Epithelial cell of esophagus (primary cell): ENCODE data around the gene SLC38A10.

Source experiments
- DNase-seq: peaks from one replicate; pipeline ENCODE4 v3.0.0; 2010; ENCODE audit warnings: low read depth
- H3K4me3 ChIP-seq: 2 replicates; pipeline ENCODE4 v1.5.1; 2011; ENCODE audit warnings: mild to moderate bottlenecking, low read length, control low read depth
- CTCF ChIP-seq: IDR thresholded peaks from 2 replicates; pipeline ENCODE4 v1.5.1; 2011; ENCODE audit warnings: low read depth, mild to moderate bottlenecking, low read length, control low read depth, inconsistent platforms; ENCODE audit not compliant: insufficient read depth; ENCODE audit errors: missing control alignments

SLC38A10 gene

GRCh38 chr17:81204578-81204977, 90.5 kb downstream of the SLC38A10 start:
- TF ChIP-seq CTCF = no peak
- H3K4me3 ChIP-seq = no peak overlapping the region
- no peak for DNase-seq

- TF ChIP-seq CTCF = no peak
Observed at GRCh38 chr17:81203136-81203535, 92.0 kb downstream of the SLC38A10 start.

GRCh38 chr17:81202318-81202717, 92.8 kb downstream of the SLC38A10 start:
- TF ChIP-seq CTCF = no peak
- H3K4me3 ChIP-seq = no peak overlapping the region
- no peak for DNase-seq

More at GRCh38 chr17:81203136-81203535, 92.0 kb downstream of the SLC38A10 start:
- no peak overlapping the region for H3K4me3 ChIP-seq
- DNase-seq = no peak

- peak; percentile 74 for DNase-seq
- no peak overlapping the region for H3K4me3 ChIP-seq
- TF ChIP-seq CTCF = peak; percentile 71
Observed at GRCh38 chr17:81200695-81201580, 94.2 kb downstream of the SLC38A10 start.

- H3K4me3 ChIP-seq = no peak overlapping the region
- DNase-seq = no peak
- TF ChIP-seq CTCF = no peak
Observed at GRCh38 chr17:81200201-81200600, 94.9 kb downstream of the SLC38A10 start.

- no peak for TF ChIP-seq CTCF
- H3K4me3 ChIP-seq = no peak overlapping the region
- no peak for DNase-seq
Observed at GRCh38 chr17:81199482-81199830, 95.7 kb downstream of the SLC38A10 start.

GRCh38 chr17:81198826-81199481, 96.2 kb downstream of the SLC38A10 start:
- H3K4me3 ChIP-seq = no peak overlapping the region
- TF ChIP-seq CTCF = no peak
- no peak for DNase-seq
